NCI-H1105 treated with DMSO at 0.1 percent for 48 hours (cell line): ENCODE measurements around the gene ZSCAN25.
"Not testable (repeated sequence)": the region's sequence is repeated elsewhere in the genome, so short reads cannot be mapped to it uniquely, and the experiment has no call there.

Source experiments
- DNase-seq: peaks from one replicate; lab custom pipeline; 2025; lab: John Stamatoyannopoulos, UW

ZSCAN25 gene

DNA sequence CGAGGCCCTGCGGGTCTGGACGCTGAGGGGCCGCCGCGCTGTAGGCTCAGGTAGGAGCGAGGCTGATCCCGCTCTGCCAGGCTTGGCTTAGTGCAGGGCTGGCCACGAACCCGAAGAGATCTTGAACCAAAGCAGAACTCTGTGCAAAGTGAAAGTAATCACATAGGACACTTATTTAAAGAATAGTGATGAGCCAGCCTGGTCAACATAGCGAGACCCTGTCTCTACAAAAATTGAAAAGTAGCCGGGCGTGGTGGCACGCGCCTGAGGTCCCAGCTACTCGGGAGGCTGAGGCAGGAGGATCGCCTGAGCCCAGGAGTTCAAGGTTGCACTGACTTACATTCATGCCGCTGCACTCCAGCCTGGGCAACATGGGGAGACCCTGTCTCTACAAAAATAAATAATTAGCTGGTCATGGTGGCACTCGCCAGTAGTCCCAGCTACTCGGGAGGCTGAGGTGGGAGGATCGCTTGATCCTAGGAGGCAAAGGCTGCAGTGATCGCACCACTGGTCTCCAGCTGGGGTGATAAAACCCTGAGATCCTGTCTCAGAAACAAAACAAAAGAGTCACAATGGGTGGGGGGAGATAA is 541 bp downstream of the ZSCAN25 start:
- no peak for DNase-seq

DNA sequence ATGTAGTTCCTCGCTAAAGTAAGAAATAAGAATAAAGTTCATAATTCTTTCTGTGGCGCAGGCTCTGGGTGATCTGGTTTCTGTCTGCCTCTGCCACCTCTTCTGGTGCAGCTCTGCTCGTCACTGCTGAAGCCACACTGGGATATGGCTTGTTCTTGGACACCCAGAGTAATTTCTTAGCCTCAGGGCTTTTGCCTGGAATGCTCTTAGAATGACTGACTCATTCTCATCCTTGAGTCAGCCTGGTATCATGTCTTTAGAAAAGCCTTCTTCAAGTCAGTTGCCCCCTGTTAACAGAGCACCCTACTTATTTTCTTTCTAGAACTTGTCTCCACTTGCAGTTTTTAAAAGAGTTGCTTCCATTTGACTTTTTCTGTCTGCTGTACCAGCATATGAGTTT is 2.0 kb downstream of the ZSCAN25 start:
- DNase-seq, result no peak

DNA sequence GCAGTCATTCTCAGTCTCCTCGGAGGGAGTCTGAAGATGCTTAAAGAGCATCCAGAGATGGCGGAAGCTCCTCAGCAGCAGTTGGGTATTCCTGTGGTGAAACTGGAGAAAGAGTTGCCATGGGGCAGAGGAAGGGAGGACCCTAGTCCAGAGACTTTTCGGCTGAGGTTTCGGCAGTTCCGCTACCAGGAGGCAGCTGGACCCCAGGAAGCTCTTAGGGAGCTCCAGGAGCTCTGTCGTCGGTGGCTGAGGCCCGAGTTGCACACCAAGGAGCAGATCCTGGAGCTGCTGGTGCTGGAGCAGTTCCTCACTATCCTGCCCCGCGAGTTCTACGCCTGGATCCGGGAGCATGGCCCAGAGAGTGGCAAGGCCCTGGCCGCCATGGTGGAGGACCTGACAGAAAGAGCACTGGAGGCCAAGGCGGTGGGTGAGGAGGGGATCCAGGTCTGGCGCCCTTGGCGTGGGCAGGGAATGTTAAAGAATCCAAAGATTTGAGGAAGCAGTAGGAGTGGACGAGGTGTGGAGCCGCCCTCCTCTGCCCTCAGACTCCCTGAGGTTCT is 2.9 kb downstream of the ZSCAN25 start:
- DNase-seq, result no peak

DNA sequence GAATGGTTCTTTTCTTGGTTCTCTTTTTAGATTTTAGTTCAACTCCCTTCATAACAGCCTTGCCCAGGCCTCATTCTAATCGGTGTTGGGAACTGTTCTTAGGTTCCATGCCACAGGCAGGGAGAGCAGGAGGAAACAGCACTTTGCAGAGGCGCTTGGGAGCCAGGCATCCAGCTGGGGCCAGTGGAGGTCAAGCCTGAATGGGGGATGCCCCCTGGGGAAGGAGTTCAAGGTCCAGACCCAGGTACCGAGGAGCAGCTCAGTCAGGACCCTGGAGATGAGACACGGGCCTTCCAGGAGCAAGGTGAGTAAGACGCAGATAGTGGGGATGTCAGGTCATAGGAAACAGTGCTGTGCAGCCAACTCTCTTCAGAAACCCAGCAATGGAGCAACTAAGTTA is 4.5 kb downstream of the ZSCAN25 start:
- DNase-seq, result no peak

DNA sequence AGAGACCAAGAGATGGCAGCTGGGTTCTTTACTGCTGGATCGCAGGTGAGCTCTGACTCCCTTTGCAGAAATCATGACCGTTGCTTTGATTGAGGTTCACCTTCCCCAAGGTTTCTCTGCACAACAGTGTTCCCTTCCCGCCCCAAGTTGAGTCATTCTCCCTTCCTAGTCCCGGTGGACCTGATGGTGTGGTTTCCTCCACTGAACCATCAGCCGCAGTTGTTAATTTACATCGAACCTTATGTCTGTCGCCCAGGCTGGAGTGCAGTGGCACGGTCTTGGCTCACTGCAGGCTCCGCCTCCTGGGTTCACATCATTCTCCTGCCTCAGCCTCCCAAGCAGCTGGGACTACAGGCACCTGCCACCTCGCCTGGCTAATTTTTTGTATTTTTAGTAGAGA is 5.8 kb downstream of the ZSCAN25 start:
- DNase-seq, result no peak

DNA sequence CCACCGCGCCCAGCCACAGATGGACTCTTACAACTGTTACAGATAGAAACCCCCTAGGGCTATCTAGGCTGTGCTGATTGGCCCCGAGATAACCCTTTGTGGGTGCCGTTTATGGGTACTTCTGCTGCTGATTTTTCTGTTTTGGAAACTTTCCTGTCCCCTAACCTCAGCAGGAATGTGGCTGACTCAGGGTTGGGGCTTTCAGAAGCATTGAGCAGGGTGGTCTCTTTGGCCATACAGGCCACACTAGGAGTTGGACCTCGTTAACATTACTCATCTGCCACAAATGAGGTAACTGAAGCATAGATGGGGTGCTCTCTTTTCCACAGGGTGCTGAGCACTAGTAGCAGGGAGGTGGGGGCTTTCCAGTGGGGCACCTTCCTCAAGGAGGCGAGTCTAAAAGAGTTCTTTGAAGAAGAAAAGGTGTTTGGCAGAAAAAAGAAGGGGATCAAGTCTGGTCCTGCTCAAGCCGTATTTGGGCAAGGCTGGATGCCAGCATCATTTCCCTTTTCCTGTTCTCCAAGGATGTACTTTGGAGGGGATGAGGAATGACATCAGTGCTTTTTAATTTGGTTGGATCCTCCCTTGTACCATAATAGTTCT is 6.4 kb downstream of the ZSCAN25 start:
- no peak for DNase-seq

DNA sequence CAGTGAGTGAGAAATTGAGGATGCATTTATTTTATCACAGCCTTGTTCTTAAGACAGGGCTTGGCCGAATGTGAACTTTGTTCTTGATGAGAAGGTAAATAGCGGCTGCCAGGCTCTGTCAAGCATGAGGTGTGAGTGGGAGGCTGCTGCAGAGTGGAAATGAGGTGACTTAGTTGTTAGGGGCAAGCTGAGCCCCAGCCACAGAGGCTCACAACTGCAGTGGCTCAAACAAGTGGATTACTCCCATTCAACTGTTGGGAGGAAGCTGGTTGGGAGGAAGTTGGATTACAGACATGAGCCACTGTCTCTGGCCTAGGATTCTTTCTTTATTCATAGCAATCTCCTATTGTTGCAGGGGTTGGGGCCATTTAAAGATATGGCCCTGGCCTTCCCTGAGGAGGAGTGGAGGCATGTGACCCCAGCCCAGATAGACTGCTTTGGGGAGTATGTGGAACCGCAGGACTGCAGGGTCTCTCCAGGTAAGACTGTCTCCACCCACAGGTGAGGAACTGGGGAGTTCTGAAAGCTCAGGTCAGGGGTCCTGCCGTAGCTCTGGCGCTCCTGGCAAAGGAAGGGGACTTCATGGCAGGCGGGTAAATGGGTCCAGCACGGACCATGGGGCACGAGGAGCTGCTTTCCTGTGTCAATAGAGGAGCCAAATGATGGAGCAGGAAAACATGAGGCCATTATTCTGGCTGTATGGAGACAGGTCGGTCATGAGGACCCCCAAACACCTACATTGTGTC is 7.1 kb downstream of the ZSCAN25 start:
- no peak for DNase-seq

DNA sequence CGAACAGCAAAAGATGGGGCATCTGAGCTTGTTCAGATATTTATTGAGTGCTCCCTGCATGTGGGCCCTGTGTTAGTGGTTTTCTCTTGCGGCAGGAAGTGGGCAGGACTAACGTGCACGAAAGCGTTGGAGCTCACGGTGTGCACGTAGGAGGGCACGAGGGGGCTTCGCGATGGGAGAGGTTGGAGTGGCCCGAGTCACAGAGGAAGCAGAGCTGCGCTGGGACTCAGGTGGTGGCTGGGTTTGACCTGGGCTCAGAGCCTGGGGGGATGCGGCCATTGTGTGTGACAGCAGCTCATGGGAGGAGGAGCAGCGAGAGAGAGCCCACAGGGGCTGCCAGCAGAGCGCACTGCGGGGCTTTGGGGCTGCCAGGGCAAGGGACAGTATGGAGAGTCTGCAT is 7.7 kb downstream of the ZSCAN25 start:
- DNase-seq, result no peak

DNA sequence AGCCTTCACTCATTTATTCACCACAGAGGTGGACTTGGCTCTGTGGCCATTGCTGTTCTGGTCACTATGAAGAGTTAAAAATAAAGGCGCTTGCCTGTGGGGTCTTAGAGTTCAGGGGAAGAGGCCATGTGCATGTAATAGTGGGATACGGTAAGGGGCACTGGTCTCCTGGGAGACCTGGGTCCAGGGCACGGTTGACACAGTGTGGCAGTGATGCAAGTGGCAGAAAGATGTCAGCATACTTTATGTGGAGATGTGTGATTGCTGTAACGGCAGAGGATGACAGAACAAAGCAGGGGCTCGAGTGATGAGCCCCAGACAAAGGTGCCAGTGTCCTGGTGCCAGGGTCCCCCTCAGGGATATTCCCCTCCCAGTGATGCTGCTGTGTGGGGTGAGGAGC is 8.6 kb downstream of the ZSCAN25 start:
- DNase-seq, result no peak

DNA sequence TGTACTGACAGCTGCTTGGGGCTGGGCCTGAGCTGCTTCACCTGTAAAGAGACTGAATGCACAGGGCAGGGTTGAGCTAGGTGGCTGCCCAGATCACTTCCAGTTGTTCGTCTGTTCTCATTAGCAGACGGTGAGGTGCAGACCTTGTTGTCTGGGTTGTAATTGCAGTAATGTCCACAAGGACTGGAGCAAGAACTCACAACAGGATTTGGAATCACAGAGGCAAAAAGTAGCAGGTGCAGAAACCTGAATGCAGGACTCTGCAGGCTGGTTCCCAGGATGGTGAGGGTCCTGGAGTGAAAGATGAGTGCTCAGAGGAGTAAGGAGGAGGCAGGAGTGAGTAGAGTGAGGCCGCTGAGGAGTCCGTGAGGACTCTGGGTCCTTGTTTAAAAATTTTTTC is 9.2 kb downstream of the ZSCAN25 start:
- DNase-seq, result no peak

DNA sequence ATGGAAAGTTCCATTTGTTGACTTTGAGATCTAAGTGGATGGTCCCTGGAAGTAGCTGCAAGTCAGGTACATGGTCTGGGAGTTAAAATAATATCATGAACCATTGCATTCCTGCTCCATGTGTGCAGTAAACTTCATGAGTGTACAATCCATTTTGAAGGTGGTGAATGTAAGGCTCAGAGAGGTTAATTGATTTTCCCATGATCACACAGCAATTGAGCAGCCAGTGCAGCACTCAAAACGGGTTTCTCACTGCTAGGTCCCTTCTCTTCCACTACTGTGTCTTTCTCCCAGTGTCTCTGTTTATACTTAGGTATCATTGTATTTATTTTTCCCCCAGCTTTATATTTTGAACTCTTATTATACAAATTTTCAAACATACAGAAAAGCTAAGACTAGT is 9.9 kb downstream of the ZSCAN25 start:
- DNase-seq, result no peak

DNA sequence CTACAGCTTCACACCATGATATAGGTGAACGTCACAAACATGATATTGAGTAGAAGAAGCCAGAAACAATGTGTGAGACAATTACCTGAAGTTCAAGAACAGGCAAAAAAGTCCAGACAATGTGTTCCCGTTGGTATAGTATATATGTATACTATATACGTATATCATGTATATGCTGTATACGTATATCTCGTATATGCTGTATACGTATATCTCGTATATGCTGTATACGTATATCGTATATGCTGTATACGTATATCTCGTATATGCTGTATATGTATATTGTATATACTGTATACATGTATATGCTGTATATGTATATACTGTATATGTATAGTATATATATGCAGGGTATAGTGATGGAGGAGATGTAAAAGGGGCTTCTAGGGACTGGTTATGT is 10.8 kb downstream of the ZSCAN25 start:
- DNase-seq, result no peak

DNA sequence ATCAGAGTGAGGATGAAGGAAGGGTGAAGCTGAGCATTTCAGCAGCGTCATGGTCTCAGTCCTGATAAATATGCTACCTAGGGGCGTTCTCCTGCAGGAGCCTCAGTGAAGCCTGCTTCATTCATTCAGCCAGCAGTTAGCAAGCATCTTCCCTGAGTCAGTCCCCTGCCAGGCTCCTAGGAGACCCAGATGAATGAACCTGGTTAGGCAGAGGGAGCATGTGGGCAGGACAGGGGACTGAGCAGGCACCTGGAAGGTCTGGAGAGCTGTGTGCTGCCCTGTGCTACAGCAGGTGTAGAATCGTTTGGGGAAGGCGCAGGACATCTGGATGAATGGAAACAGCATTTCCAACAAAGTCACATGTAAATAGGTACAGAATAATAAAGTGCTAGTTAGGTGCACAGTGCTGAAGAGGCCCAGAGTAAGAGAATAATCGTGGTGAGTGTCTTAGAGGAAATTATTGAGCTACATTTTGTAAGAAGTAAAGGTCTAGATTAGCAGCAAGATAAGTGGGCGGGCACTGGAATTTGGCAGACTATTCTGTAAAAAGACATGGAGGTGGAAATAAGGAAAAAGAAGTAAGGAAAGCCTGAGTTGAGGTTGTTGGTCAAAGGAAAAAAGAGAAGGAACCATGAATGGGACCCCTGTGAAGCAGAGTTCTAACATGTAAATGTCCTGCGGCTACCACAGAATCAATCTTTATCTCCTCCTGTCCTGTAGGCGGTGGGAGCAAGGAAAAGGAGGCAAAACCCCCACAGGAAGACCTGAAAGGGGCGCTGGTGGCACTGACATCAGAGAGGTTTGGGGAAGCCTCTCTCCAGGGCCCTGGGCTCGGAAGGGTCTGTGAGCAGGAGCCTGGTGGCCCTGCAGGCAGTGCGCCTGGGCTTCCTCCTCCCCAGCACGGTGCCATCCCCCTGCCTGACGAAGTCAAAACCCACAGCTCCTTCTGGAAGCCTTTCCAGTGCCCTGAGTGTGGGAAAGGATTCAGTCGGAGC is 12.0 kb downstream of the ZSCAN25 start:
- no peak for DNase-seq

DNA sequence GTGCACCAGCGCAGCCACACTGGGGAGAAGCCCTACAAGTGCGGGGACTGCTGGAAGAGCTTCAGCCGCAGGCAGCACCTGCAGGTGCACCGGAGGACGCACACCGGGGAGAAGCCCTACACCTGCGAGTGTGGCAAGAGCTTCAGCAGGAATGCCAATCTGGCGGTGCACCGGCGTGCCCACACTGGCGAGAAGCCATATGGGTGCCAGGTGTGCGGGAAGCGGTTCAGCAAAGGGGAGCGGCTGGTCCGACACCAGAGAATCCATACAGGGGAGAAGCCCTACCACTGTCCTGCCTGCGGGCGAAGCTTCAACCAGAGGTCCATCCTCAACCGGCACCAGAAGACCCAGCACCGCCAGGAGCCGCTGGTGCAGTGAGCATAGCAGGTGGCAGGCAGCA is 12.9 kb downstream of the ZSCAN25 start:
- DNase-seq, result no peak

DNA sequence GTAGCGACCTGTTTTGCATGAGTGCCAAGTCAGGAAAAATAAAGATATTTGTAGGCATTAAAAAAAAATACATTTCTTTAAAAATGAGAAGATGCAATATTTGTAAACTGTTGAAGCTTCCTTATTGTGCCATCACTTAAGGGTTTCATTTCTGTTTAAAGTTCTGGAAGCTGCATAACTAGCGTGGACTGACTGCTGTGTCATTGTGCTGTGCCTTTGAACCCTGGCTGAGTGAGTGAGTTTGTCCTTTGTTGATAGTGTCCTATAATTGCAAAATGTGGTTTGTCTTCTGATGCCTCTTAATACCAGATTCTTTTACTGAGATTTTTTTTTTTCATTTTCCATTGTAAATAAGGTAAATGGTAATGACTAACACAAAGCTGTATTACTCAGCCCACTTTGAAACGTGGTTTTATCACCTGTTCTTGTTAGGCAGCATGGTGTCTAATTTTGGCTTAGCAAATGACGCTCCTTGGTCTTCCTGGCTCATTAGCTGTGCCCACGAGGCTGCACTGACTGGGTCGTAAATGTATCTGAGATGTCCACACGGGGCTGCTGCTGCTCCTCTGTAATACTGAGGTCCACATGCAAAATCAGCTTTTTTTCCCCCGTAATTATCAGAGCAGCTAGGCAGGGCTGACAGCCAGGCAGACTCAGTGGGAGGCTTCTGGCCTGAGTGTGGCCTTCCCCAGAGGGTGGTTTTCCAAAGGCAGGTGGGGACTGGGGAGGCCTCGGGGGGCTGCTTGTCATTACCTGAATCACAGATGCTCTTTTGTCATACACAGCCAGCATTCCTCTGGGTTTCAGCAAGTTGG is 14.8 kb downstream of the ZSCAN25 start:
- DNase-seq, result no peak

DNA sequence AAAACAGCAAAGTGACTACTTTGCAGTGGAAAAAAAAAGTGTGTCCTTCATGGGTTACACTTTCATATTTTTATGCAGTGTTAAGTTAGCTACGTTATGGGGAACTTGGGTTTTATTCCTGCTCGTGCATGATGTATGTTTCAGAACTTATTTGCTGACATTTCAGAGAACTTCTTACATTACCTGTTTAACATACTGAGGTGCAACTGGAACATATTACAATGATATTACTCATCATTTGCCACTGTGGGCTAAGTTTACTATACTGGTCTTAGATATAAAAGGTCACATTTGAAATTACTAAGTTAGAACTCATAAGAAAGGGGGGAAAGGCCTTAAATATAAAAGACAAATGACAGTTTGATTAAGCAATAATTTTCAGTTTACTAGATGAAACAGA is 20.7 kb downstream of the ZSCAN25 start:
- DNase-seq, result not testable (repeated sequence)

DNA sequence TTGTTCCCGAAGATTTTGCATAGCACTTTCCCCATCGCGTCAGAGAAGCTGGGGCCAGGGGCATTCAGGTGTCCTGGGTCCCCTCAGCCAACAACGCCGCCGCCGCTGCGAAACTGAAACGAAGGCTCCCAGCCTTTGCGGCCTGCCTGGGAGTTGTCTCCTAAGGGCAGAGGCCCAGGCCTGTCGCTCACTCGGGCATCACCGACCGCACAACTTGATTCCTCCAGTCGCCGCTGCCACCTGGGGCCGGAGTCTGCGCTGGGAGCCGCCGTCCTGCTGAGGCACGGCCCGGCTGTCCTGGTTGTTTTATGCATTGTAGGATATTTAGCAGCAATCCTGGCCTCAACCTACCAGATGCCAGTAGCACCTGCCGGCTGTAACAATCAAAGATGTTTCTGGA is 22.0 kb downstream of the ZSCAN25 start:
- DNase-seq, result no peak

DNA sequence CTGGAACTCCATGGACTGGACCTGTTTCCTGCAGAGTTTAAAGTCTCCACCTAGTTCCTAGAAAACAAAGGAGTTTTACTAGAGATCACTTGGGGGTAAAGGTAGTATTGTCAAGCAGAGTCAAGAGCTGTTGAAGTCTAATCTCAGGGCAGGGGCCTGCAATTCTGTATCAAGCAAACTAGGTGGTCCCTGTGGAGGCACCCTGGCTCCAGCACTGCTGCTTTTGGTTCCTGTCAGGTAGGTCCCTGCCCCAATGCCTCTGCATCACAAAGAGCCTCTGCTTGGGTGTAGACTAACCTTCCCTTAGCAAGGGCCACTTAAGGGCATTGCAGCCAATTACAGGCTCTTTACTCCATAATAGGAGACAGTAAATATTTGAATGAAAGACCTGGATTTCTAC is 22.5 kb downstream of the ZSCAN25 start:
- no peak for DNase-seq

DNA sequence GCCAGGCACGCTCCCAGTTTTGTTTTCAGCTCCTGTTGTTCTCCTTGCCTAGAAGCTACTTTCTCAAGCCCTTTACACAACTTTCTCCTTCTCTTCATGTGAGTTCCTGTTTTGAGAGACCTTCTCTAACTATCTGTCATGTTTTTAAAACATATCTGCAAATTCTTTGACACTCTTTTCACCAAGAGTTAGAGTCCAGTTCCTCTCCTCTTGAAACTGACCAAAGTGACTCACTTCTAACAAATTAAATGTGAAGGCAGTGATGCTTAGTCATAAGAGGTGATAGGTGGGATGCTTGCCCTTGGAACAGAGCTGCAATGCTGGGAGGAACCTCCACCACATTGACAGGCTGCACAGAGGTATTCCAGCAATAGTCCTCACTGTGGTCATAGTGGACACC is 25.3 kb downstream of the ZSCAN25 start:
- no peak for DNase-seq

DNA sequence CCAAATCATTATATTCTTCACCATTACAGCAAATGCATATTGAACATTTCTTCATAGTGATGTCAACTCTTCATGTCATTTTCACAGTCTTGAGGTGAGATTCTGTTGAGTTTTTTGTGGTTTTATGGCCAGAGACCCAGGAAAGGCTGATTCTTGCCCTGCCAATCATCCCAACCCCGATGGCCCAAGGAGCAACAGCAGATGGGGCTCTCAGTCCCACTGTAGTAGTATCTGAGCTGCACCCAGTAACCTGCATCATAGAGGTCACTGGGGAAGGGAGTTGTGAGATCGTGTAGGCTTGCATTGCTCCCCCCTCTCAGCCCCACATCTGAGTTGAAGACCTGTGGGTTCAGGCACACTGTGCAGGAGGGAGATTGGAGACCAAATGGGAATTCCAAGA is 26.7 kb downstream of the ZSCAN25 start:
- DNase-seq, result no peak

DNA sequence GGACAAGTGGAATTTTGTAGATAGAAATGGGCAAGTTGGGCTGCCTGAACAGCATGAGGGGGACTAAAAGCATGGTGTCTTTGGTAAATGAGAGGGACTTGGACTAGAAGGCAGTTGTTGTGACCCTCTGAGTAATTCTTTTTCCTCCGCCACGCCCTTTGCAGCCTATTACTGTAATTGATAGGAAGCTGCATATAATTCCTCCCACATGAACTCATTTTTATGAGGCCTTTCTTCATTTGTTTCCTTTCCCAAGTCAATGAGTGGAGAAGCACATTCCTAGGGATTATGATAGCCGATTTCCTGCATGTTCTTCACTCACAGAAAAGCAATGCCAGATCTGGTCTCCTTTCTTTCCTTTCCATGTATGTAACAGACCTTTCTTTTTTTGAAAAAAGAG is 27.7 kb downstream of the ZSCAN25 start:
- DNase-seq, result no peak
